Lung (tissue), 12 donors: ENCODE results near the gene PERCC1. TPM values are rescaled to one million over a fixed set of nuclear protein-coding genes. Genes with fewer than 3 reads are reported as not detected.

ENCODE experiments used
- ATAC-seq: fragments of 200-7000 bp; cut with Tn5 transposase; one replicate; pipeline ENCODE4 v1.9.1; 2020; ENCODE audit warnings: moderate number of reproducible peaks; ENCODE audit not compliant: insufficient read depth, low FRiP score
- DNase-seq, 3 donors: peaks; one replicate each; pipeline ENCODE4 v3.0.0-alpha.2; 2013 to 2017
- H3K27ac ChIP-seq, 2 donors: one replicate each; pipeline ENCODE4 v1.5.1; 2013; ENCODE audit warnings: mild to moderate bottlenecking in 2 of 2, moderate library complexity in 2 of 2, control low read depth in 1 of 2, inconsistent platforms in 1 of 2, low read depth in 1 of 2, low read length in 1 of 2
- H3K27me3 ChIP-seq, 3 donors: one replicate each; pipeline ENCODE4 v1.5.1; 2013; ENCODE audit warnings: low read length in 2 of 3; ENCODE audit not compliant: control insufficient read depth in 3 of 3, insufficient read depth in 3 of 3
- H3K36me3 ChIP-seq, 4 donors: one replicate each; pipeline ENCODE4 v1.5.1; 2013; ENCODE audit warnings: low read length in 4 of 4, mild to moderate bottlenecking in 1 of 4, moderate library complexity in 1 of 4; ENCODE audit not compliant: control insufficient read depth in 4 of 4, insufficient read depth in 4 of 4
- H3K4me1 ChIP-seq, 5 donors: one replicate each; pipeline ENCODE4 v1.5.1; 2013; ENCODE audit warnings: low read length in 5 of 5, mild to moderate bottlenecking in 2 of 5, moderate library complexity in 1 of 5; ENCODE audit not compliant: control insufficient read depth in 5 of 5, insufficient read depth in 5 of 5
- H3K4me3 ChIP-seq: one replicate; pipeline ENCODE4 v1.5.1; 2013; ENCODE audit warnings: mild to moderate bottlenecking, control low read depth, moderate library complexity
- H3K9ac ChIP-seq, 2 donors: one replicate each; pipeline ENCODE4 v1.5.1; 2013; ENCODE audit warnings: low read length in 2 of 2, control low read depth in 1 of 2; ENCODE audit not compliant: insufficient read depth in 1 of 2
- H3K9me3 ChIP-seq, 4 donors: one replicate each; pipeline ENCODE4 v1.5.1; 2013; ENCODE audit warnings: low read length in 3 of 4, mild to moderate bottlenecking in 1 of 4, moderate library complexity in 1 of 4; ENCODE audit not compliant: control insufficient read depth in 4 of 4, insufficient read depth in 3 of 4
- CTCF ChIP-seq: IDR thresholded peaks from 2 replicates; pipeline ENCODE4 v1.5.1; 2012; ENCODE audit warnings: mild to moderate bottlenecking; ENCODE audit errors: control extremely low read depth, extremely low read depth
- WGBS, 2 donors: extraction: QIAGEN DNeasy Blood & Tissue Kit; methylation state at CpG; one replicate each; pipeline ENCODE4 v1.1.7; 2013; 5-methylcytosine and 5-hydroxymethylcytosine counted together
- polyA plus RNA-seq, 2 donors: library from polyadenylated mRNA; stranded (reverse); fragments of 200-250 nt; gene quantifications; one replicate each; pipeline ENCODE4 v1.2.1, GENCODE V29; 2013
- total RNA-seq, 2 donors: library from RNA; depleted of rRNA in 1 of 2; stranded (reverse); fragments of >200 nt in 1 of 2; gene quantifications; one replicate each; pipeline ENCODE4 v1.2.1, GENCODE V29; 2014 to 2021
- donor health status: control.
- donor health status: control.
- donor health status: Bipolar disorder and iron deficiency.
- donor health status: healthy.
- donor health status: DM: yes; HTN: yes; CAD: no.

Gene PERCC1
- total and polyA plus RNA-seq, 4 donors: 0.12 to 0.57 (median 0.46) TPM; not detected in 1

GRCh38 chr16:1457489-1458245 is 26.8 kb downstream of the PERCC1 start:
- H3K4me3 ChIP-seq: no peak overlapping the region
- no peak for TF ChIP-seq CTCF
- peaks cover 4 to 70% (median 7%) of the 10 kb centered on the region in 4 donors for H3K36me3 ChIP-seq
- no peaks in the 10 kb centered on the region for H3K27me3 ChIP-seq
- no peaks in the 10 kb centered on the region for H3K4me1 ChIP-seq
- no peaks in the 10 kb centered on the region for H3K9me3 ChIP-seq
- ATAC-seq (no peak), DNase-seq (no peak)
- 70 to 87% methylated on average over 42 of the region's 42 CpGs for WGBS, 2 donors
- H3K9ac ChIP-seq: no peak overlapping the region
- no peak overlapping the region for H3K27ac ChIP-seq

GRCh38 chr16:1458336-1458976 is 27.6 kb downstream of the PERCC1 start:
- no peak for TF ChIP-seq CTCF
- no peak overlapping the region for H3K4me3 ChIP-seq
- H3K27ac ChIP-seq: no peak overlapping the region
- H3K9me3 ChIP-seq: no peaks in the 10 kb centered on the region
- WGBS, 2 donors: 90% methylated on average over 26 of the region's 26 CpGs
- DNase-seq (no peak), ATAC-seq (no peak)
- no peak overlapping the region for H3K9ac ChIP-seq
- peaks cover 4 to 67% (median 7%) of the 10 kb centered on the region in 4 donors for H3K36me3 ChIP-seq
- no peaks in the 10 kb centered on the region for H3K4me1 ChIP-seq
- H3K27me3 ChIP-seq: no peaks in the 10 kb centered on the region

DNA sequence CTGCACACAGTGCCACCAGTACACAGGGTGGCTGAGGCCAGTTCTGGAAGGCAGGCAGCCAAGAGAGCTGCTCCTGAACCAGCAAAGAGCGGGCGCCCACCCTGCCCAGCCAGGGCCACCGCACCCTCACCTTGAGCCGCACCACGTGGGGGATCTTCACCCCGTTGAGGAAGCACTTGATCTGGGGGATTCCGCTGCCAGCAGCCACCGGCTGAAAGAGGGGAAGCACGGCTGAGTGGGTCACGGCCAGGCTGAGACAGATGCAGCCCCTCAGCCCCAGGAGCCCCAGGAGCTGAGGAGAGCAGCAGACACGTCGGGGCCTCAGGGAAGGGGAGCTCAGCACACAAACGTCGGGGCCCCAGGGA is 28.1 kb downstream of the PERCC1 start:
- H3K4me1 ChIP-seq: no peaks in the 10 kb centered on the region
- 47 to 77% methylated on average over 14 of the region's 14 CpGs for WGBS, 2 donors
- no peaks in the 10 kb centered on the region for H3K9me3 ChIP-seq
- peaks cover 4 to 63% (median 7%) of the 10 kb centered on the region in 4 donors for H3K36me3 ChIP-seq
- H3K4me3 ChIP-seq: no peak overlapping the region
- DNase-seq (no peak), ATAC-seq (no peak)
- H3K27me3 ChIP-seq: no peaks in the 10 kb centered on the region
- no peak overlapping the region for H3K27ac ChIP-seq
- no peak overlapping the region for H3K9ac ChIP-seq
- TF ChIP-seq CTCF: no peak
